Daoy (cell line): ENCODE results near the gene RAPGEF1. TPM values are rescaled to one million over a fixed set of nuclear protein-coding genes. Genes with fewer than 3 reads are reported as not detected.
A peak's percentile ranks its signal among the peaks of the same experiment; 100 is the strongest.

Experiments
- DNase-seq: peaks from one replicate; pipeline ENCODE4 v3.0.0-alpha.2; 2015; ENCODE audit warnings: low read depth
- total RNA-seq: library from RNA; depleted of rRNA; stranded (reverse); fragments of >200 nt; shearing (Covaris generic); gene quantifications from 2 replicates; pipeline ENCODE4 v1.2.3, GENCODE V29; 2014

RAPGEF1 gene
- total RNA-seq, 1 experiment from 2014 or later: 34.2 TPM

GRCh38 chr9:131608493-131609037 lies 131.3 kb downstream of the RAPGEF1 start:
- DNase-seq: peak; percentile 92

GRCh38 chr9:131607591-131607990 lies 132.3 kb downstream of the RAPGEF1 start:
- no peak for DNase-seq

GRCh38 chr9:131606896-131607567 lies 132.8 kb downstream of the RAPGEF1 start:
- no peak for DNase-seq

- no peak for DNase-seq
Measured at GRCh38 chr9:131605770-131606590, 133.9 kb downstream of the RAPGEF1 start.

- no peak for DNase-seq
Measured at GRCh38 chr9:131603711-131604439, 136.0 kb downstream of the RAPGEF1 start.

- DNase-seq: no peak
Measured at GRCh38 chr9:131603199-131603598, 136.7 kb downstream of the RAPGEF1 start.

GRCh38 chr9:131601683-131602181 lies 138.1 kb downstream of the RAPGEF1 start:
- DNase-seq: no peak

- no peak for DNase-seq
Measured at GRCh38 chr9:131598121-131598520, 141.8 kb downstream of the RAPGEF1 start.

GRCh38 chr9:131597246-131597645 lies 142.6 kb downstream of the RAPGEF1 start:
- no peak for DNase-seq

GRCh38 chr9:131596430-131596743 lies 143.5 kb downstream of the RAPGEF1 start:
- no peak for DNase-seq

GRCh38 chr9:131595696-131596429 lies 144.0 kb downstream of the RAPGEF1 start:
- DNase-seq: no peak

GRCh38 chr9:131594906-131595665 lies 144.8 kb downstream of the RAPGEF1 start:
- no peak for DNase-seq

- no peak for DNase-seq
Measured at GRCh38 chr9:131593936-131594665, 145.8 kb downstream of the RAPGEF1 start.

- DNase-seq: peak; percentile 34
Measured at GRCh38 chr9:131593091-131593820, 146.6 kb downstream of the RAPGEF1 start.

- DNase-seq: no peak
Measured at GRCh38 chr9:131591845-131592208, 148.0 kb downstream of the RAPGEF1 start.

- DNase-seq: peak; percentile 89
Measured at GRCh38 chr9:131590907-131591844, 148.7 kb downstream of the RAPGEF1 start.

- DNase-seq: no peak
Measured at GRCh38 chr9:131590449-131590848, 149.4 kb downstream of the RAPGEF1 start.

- DNase-seq: no peak
Measured at GRCh38 chr9:131589993-131590392, 149.9 kb downstream of the RAPGEF1 start.
